GM12873 (cell line): ENCODE results near the gene OR7G2.

Source experiments
- TF ChIP-seq, protein P1 (sequence below): IDR thresholded peaks from 2 replicates; pipeline ENCODE4 v1.5.1; 2012; ENCODE audit warnings: low read depth, mild to moderate bottlenecking, moderate library complexity, low read length, control low read depth; ENCODE audit not compliant: insufficient read depth; ENCODE audit errors: missing control alignments

Gene OR7G2

DNA sequence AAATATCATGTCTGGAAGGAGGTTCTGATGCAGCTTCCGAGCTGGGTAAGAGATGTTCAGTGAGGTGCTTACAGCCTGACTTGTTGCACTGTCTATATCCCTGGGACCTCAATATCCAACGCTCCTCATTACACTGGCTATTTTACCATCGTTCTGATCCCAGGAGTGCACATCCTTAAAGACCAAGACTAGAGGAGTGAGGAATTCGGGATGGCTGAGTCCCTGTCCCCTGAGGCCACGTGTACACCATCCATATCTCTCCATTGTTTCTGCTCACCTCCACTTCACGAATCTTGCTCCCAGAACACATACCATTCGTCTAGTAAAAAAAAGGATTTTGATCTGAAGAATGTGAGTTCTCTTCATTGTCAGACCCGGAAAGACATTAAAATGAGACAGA lies at the start of gene OR7G2:
OR7G2 (minus strand) TSS at position 101 of the 400 bp plus-strand sequence. CDS start 4,232 bp downstream, outside the sequence.
- TF ChIP-seq, protein P1, sequence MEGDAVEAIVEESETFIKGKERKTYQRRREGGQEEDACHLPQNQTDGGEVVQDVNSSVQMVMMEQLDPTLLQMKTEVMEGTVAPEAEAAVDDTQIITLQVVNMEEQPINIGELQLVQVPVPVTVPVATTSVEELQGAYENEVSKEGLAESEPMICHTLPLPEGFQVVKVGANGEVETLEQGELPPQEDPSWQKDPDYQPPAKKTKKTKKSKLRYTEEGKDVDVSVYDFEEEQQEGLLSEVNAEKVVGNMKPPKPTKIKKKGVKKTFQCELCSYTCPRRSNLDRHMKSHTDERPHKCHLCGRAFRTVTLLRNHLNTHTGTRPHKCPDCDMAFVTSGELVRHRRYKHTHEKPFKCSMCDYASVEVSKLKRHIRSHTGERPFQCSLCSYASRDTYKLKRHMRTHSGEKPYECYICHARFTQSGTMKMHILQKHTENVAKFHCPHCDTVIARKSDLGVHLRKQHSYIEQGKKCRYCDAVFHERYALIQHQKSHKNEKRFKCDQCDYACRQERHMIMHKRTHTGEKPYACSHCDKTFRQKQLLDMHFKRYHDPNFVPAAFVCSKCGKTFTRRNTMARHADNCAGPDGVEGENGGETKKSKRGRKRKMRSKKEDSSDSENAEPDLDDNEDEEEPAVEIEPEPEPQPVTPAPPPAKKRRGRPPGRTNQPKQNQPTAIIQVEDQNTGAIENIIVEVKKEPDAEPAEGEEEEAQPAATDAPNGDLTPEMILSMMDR: no peak

DNA sequence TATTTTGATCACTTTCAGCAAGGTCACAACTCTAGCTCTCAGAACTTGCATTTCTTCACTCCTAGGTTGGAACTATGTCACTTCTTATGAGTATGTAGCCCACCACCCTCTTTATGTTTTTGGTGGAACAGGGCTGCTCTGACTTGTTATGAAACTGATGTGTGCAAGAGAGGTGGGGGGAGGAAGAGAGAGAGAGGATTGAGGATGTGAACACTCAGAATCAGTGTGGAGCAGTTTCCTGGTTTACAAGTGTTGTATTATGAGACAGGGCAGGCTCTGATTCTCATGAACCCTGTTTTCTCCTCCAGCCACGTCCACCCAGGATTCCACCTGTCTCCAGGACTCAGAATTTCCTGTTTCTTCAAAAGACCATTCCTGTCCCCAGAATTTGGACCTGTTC lies 49.0 kb upstream of the OR7G2 start:
- TF ChIP-seq, protein P1: no peak

DNA sequence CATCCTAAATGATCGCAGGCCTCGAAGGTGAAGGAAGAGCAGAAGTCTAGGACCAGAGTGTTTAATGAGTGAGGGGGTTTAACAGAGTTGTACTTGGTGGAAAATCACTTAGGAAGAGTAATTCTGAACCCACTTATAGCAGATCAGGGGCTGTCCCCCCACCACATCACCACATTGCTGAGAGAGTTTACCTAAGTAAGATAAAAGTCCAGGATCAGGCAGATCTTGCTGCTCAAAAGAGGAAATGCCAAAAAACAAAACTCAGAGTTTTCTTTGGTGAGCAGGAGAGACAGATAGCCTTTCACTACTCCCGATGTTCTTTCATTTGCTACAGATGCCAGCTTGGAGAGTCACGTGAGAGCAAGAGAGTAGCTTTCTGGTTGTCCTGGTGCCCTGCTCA lies 48.3 kb upstream of the OR7G2 start:
- TF ChIP-seq, protein P1: no peak

DNA sequence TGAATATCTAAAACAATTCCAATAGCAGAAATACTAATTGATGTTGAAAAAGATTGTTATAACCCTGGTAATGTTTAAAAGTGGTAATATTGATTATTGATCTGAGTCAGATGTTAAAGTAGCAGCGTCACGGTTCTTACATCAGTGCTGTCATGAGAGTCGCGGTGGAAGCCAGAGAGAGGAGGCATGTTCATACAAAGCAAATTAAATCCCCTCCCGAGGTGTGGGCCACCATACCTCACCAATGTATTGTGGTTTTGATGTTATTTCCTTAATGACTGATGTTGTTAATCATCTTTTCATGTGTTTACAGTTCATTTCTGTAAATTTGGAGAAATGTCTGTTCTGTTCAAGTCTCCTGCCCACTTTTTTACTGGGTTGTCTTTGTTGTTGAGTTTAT lies 44.1 kb upstream of the OR7G2 start:
- TF ChIP-seq, protein P1: no peak

DNA sequence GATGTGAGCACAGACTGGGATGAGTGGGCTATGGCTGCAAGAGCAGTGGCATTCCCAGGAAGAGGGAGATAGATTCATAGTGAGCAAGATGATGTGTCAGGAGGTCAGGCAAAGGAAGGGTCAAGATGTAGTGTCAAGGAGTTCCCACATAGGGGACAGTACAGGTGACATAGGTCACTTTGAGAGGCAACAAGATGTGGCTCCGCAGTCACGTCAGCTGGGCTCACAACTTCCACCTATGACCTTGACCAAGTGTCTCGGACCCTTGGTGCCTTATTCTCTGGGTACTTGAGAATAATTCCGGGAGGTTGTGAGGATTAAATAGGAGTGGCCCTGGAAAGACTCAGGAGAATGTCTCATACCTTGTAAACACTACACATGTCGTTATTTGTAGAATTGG lies 43.4 kb upstream of the OR7G2 start:
- TF ChIP-seq, protein P1: no peak

DNA sequence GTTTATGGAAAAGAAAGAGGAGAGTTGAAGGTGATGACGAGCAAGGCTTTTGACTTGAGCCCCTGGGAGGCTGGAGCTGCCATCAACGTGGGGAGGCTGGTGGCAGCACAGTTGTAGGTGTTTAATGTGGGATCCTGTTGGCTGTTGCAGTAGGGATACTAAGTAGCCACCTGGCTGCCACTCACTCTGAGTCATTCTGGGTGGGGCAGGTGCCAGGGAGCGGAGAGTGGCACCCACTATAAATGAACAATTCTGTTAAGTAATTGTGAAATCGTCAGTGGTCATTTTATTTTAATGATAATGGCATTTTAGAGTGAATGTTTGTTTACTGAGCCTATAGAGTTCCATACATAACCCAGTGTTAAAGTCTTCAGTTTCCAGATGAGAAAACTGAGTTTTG lies 42.7 kb upstream of the OR7G2 start:
- TF ChIP-seq, protein P1: no peak

DNA sequence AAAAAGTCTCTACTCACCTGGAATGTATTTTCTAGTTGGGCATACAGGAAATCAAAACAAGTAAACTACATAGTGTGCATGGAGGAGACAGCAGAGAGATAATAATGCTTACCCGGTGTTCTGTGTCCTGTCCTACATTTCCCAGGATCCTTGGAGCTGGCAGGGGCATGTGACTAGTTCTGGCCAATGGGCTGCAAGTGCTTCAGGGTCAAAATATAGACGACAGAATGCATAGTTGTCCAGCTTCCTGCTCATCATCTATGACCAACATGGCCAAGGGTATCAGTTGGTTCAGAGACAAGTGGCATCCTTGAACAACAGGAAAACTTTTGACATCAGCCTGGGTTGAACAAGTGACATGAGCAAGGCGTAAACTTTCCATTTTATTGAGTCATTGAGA lies 41.4 kb upstream of the OR7G2 start:
- TF ChIP-seq, protein P1: no peak
